Cardiac fibroblast (primary cell): ENCODE measurements around the gene SIKE1.
"Not testable (repeated sequence)": the region's sequence is repeated elsewhere in the genome, so short reads cannot be mapped to it uniquely, and the experiment has no call there.

Experiments
- DNase-seq, 2 donors: peaks; one replicate each; pipeline versions ENCODE4 v3.0.0 to v3.0.0-alpha.2; 2010; ENCODE audit warnings: low read depth in 2 of 2
- H3K4me3 ChIP-seq, 2 donors: replicated peaks in 1 of 2; 1 replicate in 1 of 2; 2 replicates in 1 of 2; pipeline ENCODE4 v1.5.1; 2011; ENCODE audit warnings: low read depth in 2 of 2, low read length in 2 of 2, mild to moderate bottlenecking in 2 of 2, moderate library complexity in 1 of 2
- CTCF ChIP-seq: IDR thresholded peaks from one replicate; pipeline ENCODE4 v1.5.1; 2011; ENCODE audit warnings: low read depth, mild to moderate bottlenecking, low read length, inconsistent platforms

The SIKE1 gene

GRCh38 chr1:114794038-114794437, 13.6 kb upstream of the SIKE1 start:
- no peak for TF ChIP-seq CTCF
- H3K4me3 ChIP-seq, result no peak overlapping the region
- no peak for DNase-seq

- not testable (repeated sequence) for DNase-seq, H3K4me3 ChIP-seq
Measured at GRCh38 chr1:114790581-114790980, 10.1 kb upstream of the SIKE1 start.

GRCh38 chr1:114786440-114786839, 6.0 kb upstream of the SIKE1 start:
- not testable (repeated sequence) for DNase-seq, H3K4me3 ChIP-seq

- no peak overlapping the region for H3K4me3 ChIP-seq
- TF ChIP-seq CTCF, result no peak
- DNase-seq, result no peak
Measured at GRCh38 chr1:114782476-114782875, 2.0 kb upstream of the SIKE1 start.

GRCh38 chr1:114779722-114780121, 763 bp downstream of the SIKE1 start:
- peak overlapping the region; percentile 95 to 96 for H3K4me3 ChIP-seq
- no peak for TF ChIP-seq CTCF
- no peak for DNase-seq

- not testable (repeated sequence) for DNase-seq, H3K4me3 ChIP-seq
Measured at GRCh38 chr1:114776726-114777125, 3.8 kb downstream of the SIKE1 start.

GRCh38 chr1:114771992-114772391, 8.5 kb downstream of the SIKE1 start:
- DNase-seq, result no peak
- no peak overlapping the region for H3K4me3 ChIP-seq
- TF ChIP-seq CTCF, result no peak

GRCh38 chr1:114770989-114771388, 9.5 kb downstream of the SIKE1 start:
- H3K4me3 ChIP-seq, result no peak overlapping the region
- DNase-seq, result no peak
- TF ChIP-seq CTCF, result no peak

- no peak for DNase-seq
- TF ChIP-seq CTCF, result peak; percentile 23
- no peak overlapping the region for H3K4me3 ChIP-seq
Measured at GRCh38 chr1:114764689-114765088, 15.8 kb downstream of the SIKE1 start.
